Left lung (tissue), 10 donors: ENCODE measurements around the gene ADORA2A. TPM values are rescaled to one million over a fixed set of nuclear protein-coding genes. Genes with fewer than 3 reads are reported as not detected.

Source experiments
- ATAC-seq: fragments of 200-7000 bp; cut with Tn5 transposase; one replicate; pipeline ENCODE4 v1.9.1; 2020; ENCODE audit warnings: moderate library complexity
- DNase-seq, 4 donors: peaks; one replicate each; pipeline ENCODE4 v3.0.0-alpha.2; 2013 to 2020
- H3K27ac ChIP-seq, 2 donors: fragments of 200-600 bp; sonication (generic) in 1 of 2; one replicate each; pipeline versions ENCODE4 v1.5.0 to v1.8.0; 2020 to 2021
- H3K27me3 ChIP-seq, 2 donors: fragments of 200-600 bp; sonication (generic) in 1 of 2; one replicate each; pipeline versions ENCODE4 v1.5.0 to v1.8.0; 2020 to 2021
- H3K36me3 ChIP-seq, 2 donors: fragments of 200-600 bp; sonication (generic) in 1 of 2; one replicate each; pipeline versions ENCODE4 v1.5.0 to v1.8.0; 2020 to 2021
- H3K4me1 ChIP-seq, 2 donors: fragments of 200-600 bp; one replicate each; pipeline ENCODE4 v1.8.0; 2021
- H3K4me3 ChIP-seq, 2 donors: fragments of 200-600 bp; sonication (generic) in 1 of 2; one replicate each; pipeline versions ENCODE4 v1.5.0 to v1.8.0; 2020 to 2021; ENCODE audit warnings: mild to moderate bottlenecking in 1 of 2
- H3K9me3 ChIP-seq, 2 donors: fragments of 200-600 bp; sonication (generic) in 1 of 2; one replicate each; pipeline versions ENCODE4 v1.5.0 to v1.8.0; 2020 to 2021
- intact Hi-C, 2 donors: fragments of 100-400 bp; cut with DNase I; formaldehyde crosslinking; loops; one replicate each; pipeline versions ENCODE4 v1.11.2 to v1.14.2; 2022
- polyA plus RNA-seq, 6 donors: library from polyadenylated mRNA; unstranded; fragments of 120-200 nt; gene quantifications; one replicate each; pipeline ENCODE4 v1.2.1, GENCODE V29; 2013; ENCODE audit not compliant: insufficient read length in 6 of 6
- total RNA-seq, 2 donors: library from RNA; stranded (reverse); fragmentation: NEBNext Ultra II Directional; extraction: Animal tissue kit (Norgen Biotek cat#: 25700); gene quantifications; one replicate each; pipeline ENCODE4 v1.2.1, GENCODE V29; 2021
- TF ChIP-seq, protein P1 (sequence below), 2 donors: fragments of 200-600 bp; sonication (generic) in 1 of 2; IDR thresholded peaks; one replicate each; pipeline versions ENCODE4 v1.5.0 to v1.8.0; 2021; ENCODE audit warnings: antibody characterized with exemption in 2 of 2
- donor health status: DM: no; HTN: yes; CAD: no.
- donor health status: DM: no; HTN: no; CAD: no.

ADORA2A gene
- total and polyA plus RNA-seq, 8 donors: 11.5 to 31.9 (median 25.9) TPM

DNA sequence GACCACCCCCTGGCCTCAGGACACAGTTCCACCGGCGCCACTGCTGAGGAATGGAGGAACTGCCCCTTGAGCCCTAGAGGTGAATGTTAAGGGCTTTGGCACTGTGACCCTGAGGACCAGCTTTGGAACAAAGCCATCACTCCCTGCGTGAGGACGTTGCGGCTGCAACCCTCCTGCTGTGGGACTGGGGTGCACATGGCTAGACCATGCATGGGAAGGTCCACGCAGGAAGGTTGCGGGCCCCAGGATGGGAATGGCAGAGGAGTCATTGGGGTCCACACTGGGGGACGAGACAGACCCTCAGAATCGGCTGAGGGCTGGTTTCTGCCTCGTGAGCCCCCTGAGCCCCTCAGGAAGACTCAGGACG lies 6.4 kb upstream of the ADORA2A start:
- peak overlapping the region in 1 of 2 donors; percentile 57 for H3K27ac ChIP-seq
- H3K4me3 ChIP-seq: no peak overlapping the region
- H3K36me3 ChIP-seq: peaks cover 0 to 22% of the 10 kb centered on the region in 2 donors
- intact Hi-C loops: loop anchor here in 1 of 2 donors (10.0 kb wide), 1 partner anchor 84 kb away; no protein-coding TSS in a partner anchor
- TF ChIP-seq, protein P1, sequence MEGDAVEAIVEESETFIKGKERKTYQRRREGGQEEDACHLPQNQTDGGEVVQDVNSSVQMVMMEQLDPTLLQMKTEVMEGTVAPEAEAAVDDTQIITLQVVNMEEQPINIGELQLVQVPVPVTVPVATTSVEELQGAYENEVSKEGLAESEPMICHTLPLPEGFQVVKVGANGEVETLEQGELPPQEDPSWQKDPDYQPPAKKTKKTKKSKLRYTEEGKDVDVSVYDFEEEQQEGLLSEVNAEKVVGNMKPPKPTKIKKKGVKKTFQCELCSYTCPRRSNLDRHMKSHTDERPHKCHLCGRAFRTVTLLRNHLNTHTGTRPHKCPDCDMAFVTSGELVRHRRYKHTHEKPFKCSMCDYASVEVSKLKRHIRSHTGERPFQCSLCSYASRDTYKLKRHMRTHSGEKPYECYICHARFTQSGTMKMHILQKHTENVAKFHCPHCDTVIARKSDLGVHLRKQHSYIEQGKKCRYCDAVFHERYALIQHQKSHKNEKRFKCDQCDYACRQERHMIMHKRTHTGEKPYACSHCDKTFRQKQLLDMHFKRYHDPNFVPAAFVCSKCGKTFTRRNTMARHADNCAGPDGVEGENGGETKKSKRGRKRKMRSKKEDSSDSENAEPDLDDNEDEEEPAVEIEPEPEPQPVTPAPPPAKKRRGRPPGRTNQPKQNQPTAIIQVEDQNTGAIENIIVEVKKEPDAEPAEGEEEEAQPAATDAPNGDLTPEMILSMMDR (IDR thresholded peaks at IDR 0.05): no peak
- no peaks in the 10 kb centered on the region for H3K9me3 ChIP-seq
- DNase-seq: no peak
- H3K4me1 ChIP-seq: peaks cover 15 to 60% of the 10 kb centered on the region in 2 donors
- no peak for ATAC-seq
- peaks cover 0 to 8% of the 10 kb centered on the region in 2 donors for H3K27me3 ChIP-seq

DNA sequence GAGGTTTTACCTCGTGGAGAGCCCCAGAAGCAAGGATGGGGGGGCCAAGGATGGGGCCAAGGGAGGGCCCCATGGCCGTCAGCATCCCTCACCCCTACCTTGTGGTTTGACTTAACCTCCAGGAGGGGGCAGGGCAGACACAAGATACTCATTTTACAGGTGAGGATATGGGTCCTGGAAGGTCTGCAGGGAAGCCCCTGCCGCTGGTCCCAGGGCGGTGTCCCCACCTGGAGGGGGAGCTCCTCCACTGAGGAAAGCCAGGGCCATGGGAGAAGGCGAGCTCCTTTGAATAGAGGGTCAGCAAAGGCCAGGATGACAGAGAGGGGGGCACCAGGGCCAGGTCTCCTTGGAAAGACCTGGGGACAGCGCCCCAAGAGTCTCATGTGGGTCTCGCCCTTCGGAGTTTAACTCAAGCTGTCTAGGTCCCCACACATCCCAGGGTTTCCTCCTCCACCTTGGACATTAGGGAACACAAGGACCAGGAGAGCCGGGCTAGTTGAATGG lies 5.9 kb upstream of the ADORA2A start:
- TF ChIP-seq, protein P1 (IDR thresholded peaks at IDR 0.05): peak in 1 of 2 donors; percentile 16
- Histone ChIP-seq H3K27ac (no peak overlapping the region), H3K9me3 (no peaks in the 10 kb centered on the region), H3K27me3 (peaks cover 0 to 8% of the 10 kb centered on the region in 2 donors), H3K4me1 (peaks cover 15 to 65% of the 10 kb centered on the region in 2 donors), H3K4me3 (no peak overlapping the region), H3K36me3 (peaks cover 0 to 17% of the 10 kb centered on the region in 2 donors)
- DNase-seq (peak in 1 of 4 donors; percentile 39), ATAC-seq (no peak)
- intact Hi-C loops: loop anchor here in 1 of 2 donors (10.0 kb wide), 1 partner anchor 83 kb away; no protein-coding TSS in a partner anchor

DNA sequence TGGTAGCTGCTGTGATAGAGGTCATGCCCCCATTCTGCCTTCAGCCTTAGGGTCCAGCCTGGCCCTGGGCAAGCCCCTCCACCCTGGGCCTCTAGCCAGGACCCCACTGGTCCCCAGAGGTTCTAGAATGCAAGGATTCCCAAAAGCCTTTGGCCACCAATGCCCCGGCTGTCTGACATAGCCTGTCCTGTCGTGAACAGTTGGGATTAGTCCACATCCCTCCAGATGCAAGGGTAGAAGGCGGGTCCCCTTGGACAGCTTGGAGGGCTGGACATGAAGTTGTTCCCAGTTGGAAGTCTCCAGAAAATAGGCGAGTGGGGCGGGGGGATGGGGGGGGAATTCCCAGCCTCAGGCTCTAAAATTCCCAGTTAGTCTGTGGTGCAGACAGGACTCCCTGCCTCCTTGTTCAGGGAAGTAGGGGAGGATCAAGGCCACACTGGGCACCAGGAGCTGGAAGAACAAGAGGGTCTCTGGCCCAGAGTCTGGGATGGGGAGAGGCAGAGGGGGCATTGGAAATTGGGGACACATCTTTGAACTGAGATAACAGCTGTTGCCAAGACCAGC lies 5.2 kb upstream of the ADORA2A start:
- Histone ChIP-seq H3K27ac (no peak overlapping the region), H3K27me3 (peaks cover 0 to 8% of the 10 kb centered on the region in 2 donors), H3K9me3 (no peaks in the 10 kb centered on the region), H3K4me3 (no peak overlapping the region), H3K4me1 (peaks cover 15 to 72% of the 10 kb centered on the region in 2 donors), H3K36me3 (peaks cover 0 to 10% of the 10 kb centered on the region in 2 donors)
- intact Hi-C loops: loop anchor here in 1 of 2 donors (10.0 kb wide), 1 partner anchor 83 kb away; no protein-coding TSS in a partner anchor
- TF ChIP-seq, protein P1 (IDR thresholded peaks at IDR 0.05): no peak
- ATAC-seq (no peak), DNase-seq (peak in 1 of 4 donors; percentile 34)

DNA sequence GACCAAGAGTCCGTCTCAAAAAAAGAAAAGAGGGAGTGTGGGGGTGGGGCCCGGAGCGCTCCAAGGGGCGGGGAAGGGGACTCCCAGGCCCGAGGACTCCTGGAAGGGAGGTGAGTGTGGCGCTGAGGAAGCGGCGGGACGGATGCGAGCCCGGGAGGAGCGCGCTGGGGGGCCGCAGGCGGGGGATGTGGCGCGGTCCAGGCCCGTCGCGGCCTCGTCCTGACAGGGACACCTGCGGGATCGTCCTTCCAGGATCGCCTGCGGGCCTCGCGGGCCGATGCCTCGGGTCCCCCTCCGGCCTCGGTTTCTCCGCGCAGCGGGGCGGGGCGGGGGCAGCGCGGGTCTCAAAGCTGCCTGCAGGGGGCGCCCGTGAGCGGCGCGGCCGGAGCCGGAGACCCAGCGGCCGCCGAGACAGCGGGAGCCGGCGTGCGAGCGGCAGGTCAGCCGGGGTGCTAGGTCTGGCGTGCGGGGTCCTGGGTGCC lies 3.8 kb upstream of the ADORA2A start:
- TF ChIP-seq, protein P1 (IDR thresholded peaks at IDR 0.05): peak; percentile 92 to 97
- Histone ChIP-seq H3K27ac (peak overlapping the region in 1 of 2 donors; percentile 79), H3K36me3 (peaks cover 0 to under 1% of the 10 kb centered on the region in 2 donors), H3K9me3 (no peaks in the 10 kb centered on the region), H3K27me3 (peaks cover 0 to 8% of the 10 kb centered on the region in 2 donors), H3K4me1 (peaks cover 15 to 86% of the 10 kb centered on the region in 2 donors), H3K4me3 (peak overlapping the region; percentile 47 to 63)
- peak; percentile 80 for ATAC-seq
- DNase-seq: peak in 3 of 4 donors; percentile 56 to 96 (median 67)
- intact Hi-C loops: loop anchor here in 1 of 2 donors (10.0 kb wide), 1 partner anchor 81 kb away; no protein-coding TSS in a partner anchor
